Measurements from ENCODE around the gene ID2. TPM values are rescaled to one million over a fixed set of nuclear protein-coding genes. Genes with fewer than 3 reads are reported as not detected.

Gene ID2
- total and polyA plus RNA-seq, 7 donors: 154 to 615 (median 376) TPM

GRCh38 chr2:8697190-8697589 is 15.3 kb downstream of the ID2 start:
- Histone ChIP-seq H3K4me1 (peaks cover 0 to 8% (median 3%) of the 10 kb centered on the region in 4 donors), H3K36me3 (no peaks in the 10 kb centered on the region), H3K9me3 (peaks cover 0 to 7% (median 3%) of the 10 kb centered on the region in 4 donors), H3K4me3 (no peak overlapping the region), H3K27me3 (no peaks in the 10 kb centered on the region), H3K27ac (no peak overlapping the region)
- DNase-seq: no peak
- no peak for TF ChIP-seq POLR2AphosphoS5 (IDR thresholded peaks at IDR 0.05)
- no peak for TF ChIP-seq EP300 (IDR thresholded peaks at IDR 0.05)
- TF ChIP-seq POLR2A (IDR thresholded peaks at IDR 0.05): no peak
- no peak for TF ChIP-seq CTCF (IDR thresholded peaks at IDR 0.05)
- 45 to 84% methylated on average over 5 of the region's 5 CpGs for WGBS, 2 donors
- intact Hi-C loops (cut with DNase I): no loop called here

GRCh38 chr2:8699839-8700238 is 18.0 kb downstream of the ID2 start:
- H3K4me1 ChIP-seq: no peaks in the 10 kb centered on the region
- no peak overlapping the region for H3K27ac ChIP-seq
- intact Hi-C loops (cut with DNase I): no loop called here
- no peaks in the 10 kb centered on the region for H3K36me3 ChIP-seq
- H3K4me3 ChIP-seq: no peak overlapping the region
- H3K27me3 ChIP-seq: no peaks in the 10 kb centered on the region
- TF ChIP-seq POLR2AphosphoS5 (IDR thresholded peaks at IDR 0.05) (no peak), POLR2A (IDR thresholded peaks at IDR 0.05) (no peak), CTCF (IDR thresholded peaks at IDR 0.05) (no peak), EP300 (IDR thresholded peaks at IDR 0.05) (no peak)
- H3K9me3 ChIP-seq: peaks cover 0 to 7% (median 3%) of the 10 kb centered on the region in 4 donors
- no peak for DNase-seq
- WGBS, 2 donors: 90 to 93% methylated on average over 7 of the region's 7 CpGs

DNA sequence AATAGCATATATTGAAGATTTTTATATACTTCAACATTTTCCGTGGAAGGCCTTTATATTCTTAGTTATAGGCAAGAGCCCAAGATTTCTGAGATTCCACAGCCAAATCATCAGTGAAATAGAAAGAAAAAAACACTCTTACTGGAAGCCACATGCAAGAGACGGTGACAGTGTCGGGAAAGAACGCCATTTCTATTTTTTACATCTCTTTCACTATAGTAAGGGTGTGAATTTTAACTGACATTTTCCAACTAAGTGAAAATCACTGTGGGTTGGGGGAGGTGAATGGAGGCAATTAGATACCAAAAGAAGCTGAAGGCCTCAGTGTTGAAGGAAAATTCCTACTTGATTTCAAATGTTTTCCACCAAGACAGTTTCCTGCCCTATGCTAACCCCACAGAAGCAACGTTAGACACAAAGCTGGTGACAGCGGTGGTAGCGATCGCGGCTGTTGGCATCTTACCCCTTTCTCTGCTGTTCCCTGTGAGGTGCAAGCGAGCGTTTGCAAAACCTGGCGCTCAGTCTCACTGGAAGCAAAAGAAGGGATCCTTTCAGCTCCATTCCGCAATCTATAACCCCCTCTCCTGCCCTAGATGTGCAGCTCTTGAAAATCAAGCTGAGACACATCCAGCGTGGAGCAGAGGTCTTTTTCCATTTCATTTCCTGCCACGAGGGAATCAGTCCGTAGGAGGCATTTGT is 20.0 kb downstream of the ID2 start:
- 90 to 92% methylated on average over 16 of the region's 16 CpGs for WGBS, 2 donors
- H3K4me1 ChIP-seq: no peaks in the 10 kb centered on the region
- no peak overlapping the region for H3K27ac ChIP-seq
- H3K27me3 ChIP-seq: no peaks in the 10 kb centered on the region
- H3K4me3 ChIP-seq: no peak overlapping the region
- peaks cover 0 to 7% (median 3%) of the 10 kb centered on the region in 4 donors for H3K9me3 ChIP-seq
- no peaks in the 10 kb centered on the region for H3K36me3 ChIP-seq
- intact Hi-C loops (cut with DNase I): no loop called here
- no peak for DNase-seq
- TF ChIP-seq POLR2AphosphoS5 (IDR thresholded peaks at IDR 0.05): no peak
- TF ChIP-seq CTCF (IDR thresholded peaks at IDR 0.05): no peak
- TF ChIP-seq EP300 (IDR thresholded peaks at IDR 0.05): no peak
- TF ChIP-seq POLR2A (IDR thresholded peaks at IDR 0.05): no peak

GRCh38 chr2:8704906-8705305 is 23.1 kb downstream of the ID2 start:
- 76 to 80% methylated on average over 3 of the region's 3 CpGs for WGBS, 2 donors
- DNase-seq: no peak
- intact Hi-C loops (cut with DNase I): no loop called here
- H3K9me3 ChIP-seq: no peaks in the 10 kb centered on the region
- H3K4me1 ChIP-seq: no peaks in the 10 kb centered on the region
- TF ChIP-seq CTCF (IDR thresholded peaks at IDR 0.05) (no peak), EP300 (IDR thresholded peaks at IDR 0.05) (no peak), POLR2A (IDR thresholded peaks at IDR 0.05) (no peak), POLR2AphosphoS5 (IDR thresholded peaks at IDR 0.05) (no peak)
- no peak overlapping the region for H3K4me3 ChIP-seq
- no peaks in the 10 kb centered on the region for H3K27me3 ChIP-seq
- no peaks in the 10 kb centered on the region for H3K36me3 ChIP-seq
- no peak overlapping the region for H3K27ac ChIP-seq

DNA sequence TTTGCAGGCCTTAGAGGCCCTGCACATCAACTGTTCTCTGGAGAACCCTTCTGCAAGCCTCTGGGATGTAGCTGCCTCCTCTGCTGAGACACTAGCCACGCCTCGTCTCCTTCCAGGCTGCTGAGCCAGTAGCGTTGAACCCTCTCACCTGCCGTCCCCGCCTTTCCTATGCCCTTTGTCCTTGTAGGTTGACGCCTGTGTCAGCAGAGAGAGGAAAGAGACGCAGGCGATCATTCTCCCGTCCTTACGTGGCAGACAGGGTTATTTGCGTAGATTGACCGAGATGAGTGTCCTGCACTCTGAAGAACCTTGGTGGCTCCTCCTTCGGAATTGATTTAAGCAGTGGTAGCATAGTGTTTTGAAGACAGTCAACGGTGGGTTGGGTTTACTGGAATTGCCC is 27.8 kb downstream of the ID2 start:
- 26 to 75% methylated on average over 14 of the region's 14 CpGs for WGBS, 2 donors
- no peaks in the 10 kb centered on the region for H3K36me3 ChIP-seq
- no peaks in the 10 kb centered on the region for H3K27me3 ChIP-seq
- TF ChIP-seq POLR2A (IDR thresholded peaks at IDR 0.05): no peak
- no peak for TF ChIP-seq POLR2AphosphoS5 (IDR thresholded peaks at IDR 0.05)
- no peak for TF ChIP-seq EP300 (IDR thresholded peaks at IDR 0.05)
- TF ChIP-seq CTCF (IDR thresholded peaks at IDR 0.05): no peak
- H3K27ac ChIP-seq: no peak overlapping the region
- H3K9me3 ChIP-seq: no peaks in the 10 kb centered on the region
- no peak overlapping the region for H3K4me3 ChIP-seq
- intact Hi-C loops (cut with DNase I): no loop called here
- no peak for DNase-seq
- no peaks in the 10 kb centered on the region for H3K4me1 ChIP-seq
